Epithelial cell of esophagus (primary cell): ENCODE data around the gene TEDC1.

ENCODE experiments used
- DNase-seq: peaks from one replicate; pipeline ENCODE4 v3.0.0; 2010; ENCODE audit warnings: low read depth
- H3K4me3 ChIP-seq: 2 replicates; pipeline ENCODE4 v1.5.1; 2011; ENCODE audit warnings: mild to moderate bottlenecking, low read length, control low read depth
- TF ChIP-seq, protein P1 (sequence below): IDR thresholded peaks from 2 replicates; pipeline ENCODE4 v1.5.1; 2011; ENCODE audit warnings: low read depth, mild to moderate bottlenecking, low read length, control low read depth, inconsistent platforms; ENCODE audit not compliant: insufficient read depth; ENCODE audit errors: missing control alignments

Gene TEDC1

DNA sequence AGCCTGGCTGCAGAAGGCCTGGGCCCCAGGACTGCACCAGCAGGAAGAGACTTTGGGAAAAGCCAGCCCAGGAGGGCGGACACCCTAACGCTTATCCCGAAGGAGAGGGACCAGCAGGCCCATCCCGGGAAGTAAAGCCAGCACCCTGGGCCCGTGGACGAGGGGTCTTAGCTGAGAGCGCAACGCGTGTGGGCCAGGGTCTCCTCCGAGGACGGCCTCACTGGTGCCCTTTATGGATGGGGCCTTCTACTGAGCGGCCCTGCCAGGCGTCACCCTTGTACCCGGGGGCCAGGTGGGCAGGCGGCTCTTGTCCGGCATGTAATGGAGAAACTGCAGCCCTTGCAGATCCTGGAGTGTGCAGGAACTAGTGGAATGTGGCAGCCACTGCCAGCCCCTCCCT is 14.1 kb downstream of the TEDC1 start:
- no peak overlapping the region for H3K4me3 ChIP-seq
- TF ChIP-seq, protein P1, sequence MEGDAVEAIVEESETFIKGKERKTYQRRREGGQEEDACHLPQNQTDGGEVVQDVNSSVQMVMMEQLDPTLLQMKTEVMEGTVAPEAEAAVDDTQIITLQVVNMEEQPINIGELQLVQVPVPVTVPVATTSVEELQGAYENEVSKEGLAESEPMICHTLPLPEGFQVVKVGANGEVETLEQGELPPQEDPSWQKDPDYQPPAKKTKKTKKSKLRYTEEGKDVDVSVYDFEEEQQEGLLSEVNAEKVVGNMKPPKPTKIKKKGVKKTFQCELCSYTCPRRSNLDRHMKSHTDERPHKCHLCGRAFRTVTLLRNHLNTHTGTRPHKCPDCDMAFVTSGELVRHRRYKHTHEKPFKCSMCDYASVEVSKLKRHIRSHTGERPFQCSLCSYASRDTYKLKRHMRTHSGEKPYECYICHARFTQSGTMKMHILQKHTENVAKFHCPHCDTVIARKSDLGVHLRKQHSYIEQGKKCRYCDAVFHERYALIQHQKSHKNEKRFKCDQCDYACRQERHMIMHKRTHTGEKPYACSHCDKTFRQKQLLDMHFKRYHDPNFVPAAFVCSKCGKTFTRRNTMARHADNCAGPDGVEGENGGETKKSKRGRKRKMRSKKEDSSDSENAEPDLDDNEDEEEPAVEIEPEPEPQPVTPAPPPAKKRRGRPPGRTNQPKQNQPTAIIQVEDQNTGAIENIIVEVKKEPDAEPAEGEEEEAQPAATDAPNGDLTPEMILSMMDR: no peak
- no peak for DNase-seq

DNA sequence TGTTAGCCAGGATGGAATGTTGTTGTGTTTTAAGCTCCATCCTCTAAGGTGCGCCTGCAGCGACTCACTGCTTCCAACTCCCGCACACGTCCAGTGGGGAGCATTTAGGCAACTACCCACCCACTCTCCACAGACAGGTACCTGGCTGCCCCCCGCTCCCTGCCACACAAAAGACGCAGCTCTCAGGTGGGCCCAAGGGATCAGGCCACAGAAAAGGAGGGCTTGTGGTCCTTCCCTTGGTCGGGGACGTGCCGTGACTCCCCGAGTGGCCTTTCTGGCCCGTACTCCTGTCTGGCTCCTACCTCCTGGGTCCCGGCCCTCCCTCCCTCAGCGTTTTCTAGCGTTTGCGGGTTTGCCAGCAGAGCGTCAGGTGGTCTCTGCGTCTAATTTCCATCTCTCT is 16.2 kb downstream of the TEDC1 start:
- DNase-seq: no peak
- TF ChIP-seq, protein P1: no peak
- no peak overlapping the region for H3K4me3 ChIP-seq

DNA sequence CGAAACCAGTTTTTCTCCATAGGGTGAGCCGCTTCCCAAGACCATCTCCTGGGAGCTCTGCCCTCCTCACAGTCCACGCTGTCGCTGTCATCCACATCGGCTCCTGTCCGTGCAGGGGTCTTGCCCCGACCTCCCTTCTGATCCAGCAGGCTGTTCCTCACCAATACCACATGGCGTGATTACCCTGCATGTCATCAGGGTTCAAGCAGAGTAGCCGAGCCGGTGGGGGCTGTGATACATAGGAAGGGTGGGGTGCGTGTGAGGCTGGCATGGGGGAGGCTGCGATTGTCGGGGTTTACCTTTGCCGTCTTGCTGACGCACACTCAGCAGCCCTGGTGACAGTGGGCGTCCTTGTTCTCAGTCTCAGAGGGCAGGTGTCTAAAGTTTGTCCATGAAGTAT is 17.0 kb downstream of the TEDC1 start:
- H3K4me3 ChIP-seq: no peak overlapping the region
- no peak for DNase-seq
- TF ChIP-seq, protein P1: no peak

DNA sequence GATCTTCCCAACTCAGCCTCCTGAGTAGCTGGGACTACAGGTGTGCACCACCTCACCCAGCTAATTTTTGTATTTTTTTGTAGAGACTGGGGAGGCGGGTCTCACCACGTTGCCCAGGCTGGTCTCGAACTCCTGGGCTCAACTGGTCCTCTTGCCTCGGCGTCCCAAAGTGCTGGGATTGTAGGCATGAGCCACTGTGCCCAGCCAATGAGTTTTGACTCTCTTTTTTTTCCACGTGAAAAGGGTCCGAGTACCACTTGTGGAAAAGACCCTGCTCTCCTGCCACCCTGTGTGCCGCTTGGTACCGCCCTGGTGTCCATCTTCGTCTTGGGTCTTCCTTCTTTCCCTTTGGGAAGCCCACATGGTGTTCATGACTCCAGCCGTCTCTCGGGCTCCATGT is 17.6 kb downstream of the TEDC1 start:
- H3K4me3 ChIP-seq: no peak overlapping the region
- TF ChIP-seq, protein P1: no peak
- DNase-seq: no peak

DNA sequence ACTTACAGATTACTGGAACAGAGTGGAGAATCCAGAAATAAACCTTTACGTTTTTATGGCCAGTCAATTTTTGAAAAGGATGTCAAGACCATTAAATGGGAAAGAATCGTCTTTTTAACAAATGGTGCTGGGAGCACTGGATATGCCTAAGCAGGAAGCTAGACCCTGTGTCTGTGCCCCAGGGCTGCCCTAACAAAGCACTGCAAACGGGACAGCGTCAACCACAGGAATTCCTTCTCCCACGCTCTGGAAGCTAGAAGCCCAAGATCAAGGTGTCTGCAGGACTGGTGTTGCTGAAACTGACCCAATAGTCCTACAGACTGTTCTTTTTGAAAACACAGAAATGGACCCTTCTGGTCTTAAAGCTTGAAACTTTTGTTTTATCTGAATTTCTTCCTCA is 26.1 kb downstream of the TEDC1 start:
- no peak overlapping the region for H3K4me3 ChIP-seq
- TF ChIP-seq, protein P1: no peak
- DNase-seq: no peak

DNA sequence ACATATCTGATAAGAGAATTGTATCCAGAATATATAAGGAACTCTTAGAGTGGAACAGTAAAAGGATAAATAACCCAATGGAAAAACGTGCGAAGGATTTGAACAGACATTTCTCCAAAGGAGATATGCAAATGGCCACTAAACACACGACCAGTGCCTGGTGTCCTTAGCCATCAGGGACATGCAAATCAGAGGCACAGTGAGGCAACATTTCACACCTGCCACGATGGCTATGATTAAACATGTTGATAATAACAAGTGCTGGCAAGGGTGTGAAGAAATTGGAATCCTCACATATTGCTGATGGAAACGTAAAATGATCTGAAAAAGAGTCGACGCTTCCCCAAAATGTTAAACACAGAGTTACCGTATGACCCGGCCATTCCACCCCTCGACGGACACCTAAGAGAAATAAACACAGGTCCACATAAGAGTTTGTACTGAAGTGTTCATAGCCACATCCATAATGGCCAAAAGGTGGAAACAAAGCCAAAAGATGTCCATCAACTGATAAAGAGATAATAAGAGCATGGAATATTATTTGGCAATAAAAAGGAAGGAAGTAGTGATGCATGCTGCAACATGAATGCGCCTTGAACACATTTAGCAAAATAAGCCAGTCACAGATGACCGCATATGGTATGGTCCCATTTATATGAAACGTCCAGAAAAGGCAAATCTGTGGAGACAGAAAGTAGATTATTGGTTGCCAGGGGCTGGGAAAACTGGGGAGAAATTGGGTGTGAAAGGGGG is 29.1 kb downstream of the TEDC1 start:
- no peak overlapping the region for H3K4me3 ChIP-seq
- DNase-seq: no peak
- TF ChIP-seq, protein P1: no peak

DNA sequence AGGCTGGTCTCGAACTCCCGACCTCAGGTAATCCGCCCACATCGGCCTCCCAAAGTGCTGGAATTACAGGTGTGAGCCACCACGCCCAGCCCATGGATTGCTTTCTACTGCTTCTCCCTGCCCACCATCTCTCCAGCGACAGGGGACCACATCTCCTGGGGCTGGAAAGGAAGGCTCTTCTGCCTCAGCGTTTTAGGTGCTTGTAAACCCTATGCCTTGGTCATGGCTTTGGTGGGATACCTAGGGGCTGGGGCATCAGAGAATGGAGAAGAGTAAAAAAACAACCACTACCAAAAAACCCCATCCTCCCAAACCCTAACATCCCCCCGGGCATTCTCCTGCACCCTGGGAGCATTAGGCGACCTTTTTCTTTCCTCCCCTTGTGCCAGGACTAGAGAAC is 34.3 kb downstream of the TEDC1 start:
- TF ChIP-seq, protein P1: no peak
- H3K4me3 ChIP-seq: no peak overlapping the region
- DNase-seq: no peak
